HG02798 (cell line): ENCODE measurements around the gene MR1.

Experiments used
- ATAC-seq: cut with Tn5 transposase; IDR thresholded peaks from one replicate; pipeline ENCODE4 v1.9.1; 2021; ENCODE audit warnings: mild to moderate bottlenecking; ENCODE audit not compliant: unreplicated experiment, poor library complexity

Gene MR1

DNA sequence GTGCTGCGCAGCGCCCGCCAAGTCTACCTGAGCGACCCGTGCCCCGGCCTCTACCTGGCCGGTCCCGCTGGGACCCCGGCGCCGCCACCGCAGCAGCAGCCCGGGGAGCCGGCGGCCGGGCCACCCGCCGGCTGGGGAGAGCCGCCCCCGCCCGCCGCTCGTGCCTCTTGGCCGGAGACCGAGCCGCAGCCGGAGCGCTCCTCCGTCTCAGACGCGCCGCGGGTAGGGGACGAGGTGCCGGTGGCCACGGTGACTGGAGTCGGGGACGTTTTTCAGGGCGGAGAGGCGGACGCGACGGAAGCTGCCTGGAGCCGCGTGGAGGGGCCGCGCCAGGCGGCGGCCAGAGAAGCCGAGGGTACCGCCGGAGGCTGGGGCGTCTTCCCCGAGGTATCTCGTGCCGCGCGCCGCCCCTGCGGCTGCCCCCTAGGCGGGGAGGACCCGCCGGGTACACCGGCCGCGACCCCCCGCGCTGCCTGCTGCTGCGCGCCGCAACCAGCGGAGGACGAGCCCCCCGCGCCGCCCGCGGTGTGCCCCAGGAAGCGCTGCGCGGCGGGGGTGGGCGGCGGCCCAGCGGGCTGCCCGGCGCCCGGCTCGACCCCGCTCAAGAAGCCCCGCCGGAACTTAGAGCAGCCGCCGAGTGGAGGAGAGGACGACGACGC lies 55.4 kb downstream of the MR1 start:
- peak; percentile 8 for ATAC-seq

GRCh38 chr1:181089676-181090544 lies 56.1 kb downstream of the MR1 start:
- peak; percentile 27 for ATAC-seq

- no peak for ATAC-seq
Observed at GRCh38 chr1:181090641-181091126, 56.9 kb downstream of the MR1 start.

DNA sequence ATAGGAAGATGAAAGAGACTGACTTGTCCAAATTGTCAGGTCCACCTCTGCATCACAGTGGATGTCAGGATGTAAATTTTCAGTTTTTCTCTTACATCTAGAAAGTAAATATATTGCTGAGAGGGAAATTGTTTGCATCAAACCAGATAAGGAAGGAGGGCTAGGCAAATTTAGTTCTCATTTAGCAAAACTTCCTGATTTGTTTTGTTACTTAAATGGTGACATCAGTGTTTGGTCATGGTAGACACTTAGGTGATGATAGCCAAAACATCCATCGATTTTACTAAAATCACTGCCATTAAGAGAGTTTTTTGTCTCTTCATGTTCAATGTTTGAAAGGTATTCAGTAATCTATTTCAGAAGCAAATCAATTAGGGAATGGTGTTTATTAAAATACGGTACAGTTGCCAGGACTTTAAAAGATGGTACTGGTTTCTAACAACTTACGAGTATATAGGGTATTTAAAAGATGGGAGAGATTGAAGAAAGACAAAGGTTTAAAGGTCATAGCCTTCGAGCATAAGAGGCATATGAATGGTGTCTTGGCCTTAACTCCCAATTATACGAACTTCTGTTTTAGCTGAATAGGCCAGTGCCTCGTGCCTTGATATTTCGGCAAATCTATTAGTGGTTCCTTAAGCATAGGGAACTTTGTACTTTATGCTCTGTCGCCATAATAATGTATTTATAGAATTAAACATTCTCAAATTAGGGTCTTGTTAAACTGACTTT lies 57.7 kb downstream of the MR1 start:
- ATAC-seq, result no peak

GRCh38 chr1:181092056-181092455 lies 58.3 kb downstream of the MR1 start:
- no peak for ATAC-seq

DNA sequence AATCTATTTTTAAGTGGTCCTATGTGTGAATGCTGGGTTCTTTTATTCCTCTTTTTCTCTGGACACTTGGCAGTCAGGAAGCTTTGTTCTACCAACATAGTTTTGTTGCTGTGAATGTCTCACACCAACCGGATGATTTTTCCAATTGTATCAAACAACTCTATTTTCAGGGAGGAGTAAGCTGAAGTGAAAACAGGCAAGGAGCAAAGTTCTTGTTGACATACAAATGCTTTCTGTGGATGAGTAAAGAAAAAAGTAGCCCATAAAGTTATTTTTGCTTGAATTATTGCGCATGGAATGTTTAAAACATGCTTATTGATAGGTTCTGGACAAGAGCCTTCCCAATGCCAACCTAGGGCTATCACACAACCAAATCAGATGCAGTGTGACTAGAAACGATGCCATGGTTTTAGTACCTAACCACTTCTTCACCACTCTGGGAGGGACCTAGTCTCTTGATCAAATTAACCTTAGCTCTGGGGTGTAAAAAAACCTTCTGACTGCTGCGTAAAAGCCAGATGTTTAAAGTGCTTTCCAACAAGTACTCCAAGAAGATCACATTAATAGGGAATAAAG lies 59.2 kb downstream of the MR1 start:
- ATAC-seq, result no peak

DNA sequence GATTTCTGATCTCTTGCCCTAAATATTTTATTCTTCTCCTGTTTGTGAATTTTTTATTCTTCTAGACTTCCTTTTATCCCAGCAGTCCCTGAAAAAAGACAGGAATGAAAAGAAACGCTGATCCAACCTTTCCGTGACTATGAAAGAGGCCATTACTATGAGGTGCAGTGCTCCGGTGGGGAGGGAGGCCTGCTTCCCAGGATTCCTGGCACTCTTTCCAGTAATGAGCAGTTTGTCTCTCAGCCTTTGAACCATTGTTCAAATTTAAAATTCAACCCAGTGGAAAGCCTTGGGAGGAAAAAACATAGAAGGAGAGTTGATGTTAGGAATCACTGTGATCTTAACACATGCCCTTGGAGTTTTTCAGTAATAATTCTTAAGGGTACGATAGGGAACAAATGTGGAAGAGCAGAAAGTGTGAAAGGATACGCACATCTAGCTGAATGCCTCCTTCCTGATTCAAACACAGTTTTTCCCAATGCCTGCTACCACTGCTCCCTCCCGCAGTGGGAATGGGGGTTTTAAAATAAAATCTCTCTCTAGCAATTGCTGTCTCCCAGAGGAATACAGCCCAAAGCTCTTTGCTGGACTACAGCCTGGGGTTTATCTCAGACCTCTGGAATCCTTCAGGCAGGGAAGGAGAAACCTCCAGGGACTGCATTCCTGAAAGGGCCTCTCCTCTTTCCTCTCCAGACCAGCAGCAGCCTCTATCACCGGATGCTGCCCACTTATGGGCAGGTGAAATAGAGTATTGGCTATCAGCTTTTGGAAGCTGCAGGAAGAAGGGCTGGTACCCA lies 60.8 kb downstream of the MR1 start:
- no peak for ATAC-seq

- no peak for ATAC-seq
Observed at GRCh38 chr1:181095260-181095659, 61.5 kb downstream of the MR1 start.

DNA sequence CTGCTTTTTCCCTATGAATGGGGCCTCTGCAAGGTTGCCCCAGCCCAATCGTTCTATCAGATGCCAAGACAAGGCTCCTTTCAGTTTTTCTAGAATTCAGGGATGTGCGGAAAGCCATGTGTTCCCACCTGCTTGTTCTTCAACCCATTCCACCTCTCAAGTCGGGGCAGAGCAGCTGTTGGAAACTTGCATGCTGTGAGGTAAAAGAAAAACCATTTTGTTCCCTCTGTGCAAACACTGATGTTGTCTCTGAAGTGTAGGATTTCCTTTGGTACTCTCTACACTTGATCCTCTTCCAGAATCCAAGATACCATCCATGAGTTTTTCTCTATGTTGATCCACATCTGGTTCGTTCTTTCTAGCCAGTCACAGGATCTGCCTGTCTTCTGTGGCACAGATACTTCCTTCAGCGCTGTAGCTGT lies 62.0 kb downstream of the MR1 start:
- no peak for ATAC-seq

DNA sequence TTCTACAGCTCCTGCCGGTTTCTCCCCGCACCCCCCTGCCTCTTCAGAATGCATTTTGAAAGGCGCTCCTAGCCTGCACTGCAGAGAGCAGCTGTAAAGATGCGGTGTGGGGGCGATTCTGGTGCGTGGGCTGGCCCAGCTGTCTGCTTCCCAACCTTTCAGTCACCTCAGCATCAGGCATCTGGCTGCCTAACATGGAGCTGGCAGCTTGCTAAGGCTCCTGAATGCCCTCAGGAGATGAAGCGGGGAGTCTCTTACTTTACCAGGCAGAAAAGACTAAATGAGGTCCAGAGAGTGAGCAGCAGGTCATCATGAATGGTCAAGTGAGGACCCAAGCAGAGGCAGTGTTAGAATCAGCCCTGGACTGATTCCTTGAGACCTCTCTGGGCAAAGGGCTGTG lies 63.5 kb downstream of the MR1 start:
- ATAC-seq, result no peak

DNA sequence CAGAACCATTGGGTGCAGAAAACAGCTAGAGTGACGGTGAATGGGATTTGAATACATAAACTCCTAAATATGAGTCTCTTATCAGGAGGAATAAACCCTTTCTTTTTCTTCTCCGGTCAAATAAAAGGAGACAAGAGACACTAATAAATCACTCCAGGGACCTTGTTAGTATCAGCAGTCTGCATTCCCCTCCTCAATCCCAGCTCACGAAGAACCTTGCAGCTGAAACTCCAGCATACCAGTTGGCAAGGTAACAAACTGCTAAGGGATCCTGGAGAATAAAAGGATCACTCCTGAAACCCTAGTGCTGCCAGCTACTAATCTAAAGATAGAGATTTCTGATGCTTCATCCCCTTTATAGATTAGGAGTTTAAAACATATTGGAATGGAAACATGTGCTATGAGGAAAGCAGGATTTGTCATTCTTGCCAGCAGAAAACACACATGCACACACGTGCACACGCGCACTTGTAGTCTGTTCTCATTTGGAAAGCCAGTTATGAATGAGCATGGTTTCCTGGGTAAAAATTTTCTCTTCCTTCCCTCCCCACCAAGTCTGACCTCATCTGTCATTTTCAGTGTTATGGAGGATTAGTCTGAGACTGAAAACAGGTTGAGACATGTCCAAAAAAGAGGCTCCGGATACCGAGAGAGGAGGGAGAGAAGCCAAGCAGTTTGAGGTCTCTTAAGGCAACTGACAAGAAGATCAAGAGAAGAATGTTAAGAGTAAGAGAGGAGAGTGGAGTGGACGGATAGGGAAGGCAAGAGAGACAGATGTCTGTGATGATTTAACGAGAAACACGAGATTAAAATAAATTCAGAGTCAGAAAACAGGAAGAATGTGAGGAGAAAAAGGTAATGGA lies 65.6 kb downstream of the MR1 start:
- peak; percentile 67 for ATAC-seq

- no peak for ATAC-seq
Observed at GRCh38 chr1:181100015-181100905, 66.5 kb downstream of the MR1 start.

GRCh38 chr1:181100934-181101333 lies 67.2 kb downstream of the MR1 start:
- ATAC-seq, result no peak

GRCh38 chr1:181101581-181102226 lies 67.9 kb downstream of the MR1 start:
- ATAC-seq, result no peak

- ATAC-seq, result no peak
Observed at GRCh38 chr1:181102841-181103240, 69.1 kb downstream of the MR1 start.

- ATAC-seq, result no peak
Observed at GRCh38 chr1:181103399-181103798, 69.6 kb downstream of the MR1 start.

DNA sequence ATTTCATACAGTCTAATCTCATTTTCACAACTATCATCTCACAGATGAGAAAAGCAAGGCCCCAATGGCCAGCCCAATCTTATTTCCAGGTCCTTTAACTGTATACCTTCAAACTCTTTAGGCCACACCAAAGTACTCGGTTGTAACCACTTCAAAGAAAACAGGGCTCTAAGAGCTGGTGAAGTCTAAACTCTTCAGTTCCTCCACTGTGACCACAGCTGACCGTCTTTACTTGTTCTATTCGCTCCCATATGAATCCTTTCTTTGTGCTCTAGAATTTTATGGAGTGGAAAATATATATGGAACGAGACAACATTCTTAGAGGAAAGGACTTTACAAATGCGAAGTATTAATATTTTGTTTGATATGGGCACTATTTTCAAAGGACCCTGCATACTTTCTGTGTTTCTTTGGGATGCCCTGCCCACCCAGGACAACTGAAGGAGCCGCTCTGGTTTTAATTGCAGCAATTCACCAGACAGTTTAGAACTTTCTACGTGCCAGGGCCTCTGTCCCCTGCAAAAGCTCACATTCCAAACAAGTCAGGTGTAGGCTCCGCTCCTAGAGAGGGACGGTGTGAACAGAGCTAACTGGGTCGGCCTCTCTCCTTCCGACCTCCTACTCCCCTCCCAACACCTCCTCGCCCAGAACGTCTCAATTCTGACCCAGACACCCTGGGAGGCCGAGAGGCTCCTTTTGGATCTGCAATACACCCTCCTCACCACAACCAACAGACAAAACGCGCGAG lies 70.4 kb downstream of the MR1 start:
- ATAC-seq, result no peak
